NCI-H187 (cell line): ENCODE data around the gene GNG7.
"Not testable (repeated sequence)": the region's sequence is repeated elsewhere in the genome, so short reads cannot be mapped to it uniquely, and the experiment has no call there.

Experiments used
- DNase-seq, 2 experiments: peaks; one replicate each; lab custom pipeline; 2025; lab: John Stamatoyannopoulos, UW

GNG7 gene

DNA sequence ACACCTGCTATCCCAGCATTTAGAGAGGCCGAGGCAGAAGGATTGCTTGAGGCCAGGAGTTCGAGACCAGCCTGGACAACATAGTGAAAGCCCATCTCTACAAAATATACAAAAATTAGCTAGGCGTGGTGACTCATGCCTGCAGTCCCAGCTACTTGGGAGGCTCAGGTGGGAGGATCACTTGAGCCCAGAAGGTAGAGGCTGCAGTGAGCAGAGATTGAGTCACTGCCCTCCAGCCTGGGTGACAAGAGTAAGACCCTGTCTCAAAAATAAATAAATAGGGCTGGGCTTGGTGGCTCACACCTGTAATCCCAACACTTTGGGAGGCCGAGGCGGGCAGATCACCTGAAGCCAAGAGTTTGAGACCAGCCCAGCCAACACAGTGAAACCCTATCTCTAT is 238.8 kb downstream of the GNG7 start:
- not testable (repeated sequence) for DNase-seq

DNA sequence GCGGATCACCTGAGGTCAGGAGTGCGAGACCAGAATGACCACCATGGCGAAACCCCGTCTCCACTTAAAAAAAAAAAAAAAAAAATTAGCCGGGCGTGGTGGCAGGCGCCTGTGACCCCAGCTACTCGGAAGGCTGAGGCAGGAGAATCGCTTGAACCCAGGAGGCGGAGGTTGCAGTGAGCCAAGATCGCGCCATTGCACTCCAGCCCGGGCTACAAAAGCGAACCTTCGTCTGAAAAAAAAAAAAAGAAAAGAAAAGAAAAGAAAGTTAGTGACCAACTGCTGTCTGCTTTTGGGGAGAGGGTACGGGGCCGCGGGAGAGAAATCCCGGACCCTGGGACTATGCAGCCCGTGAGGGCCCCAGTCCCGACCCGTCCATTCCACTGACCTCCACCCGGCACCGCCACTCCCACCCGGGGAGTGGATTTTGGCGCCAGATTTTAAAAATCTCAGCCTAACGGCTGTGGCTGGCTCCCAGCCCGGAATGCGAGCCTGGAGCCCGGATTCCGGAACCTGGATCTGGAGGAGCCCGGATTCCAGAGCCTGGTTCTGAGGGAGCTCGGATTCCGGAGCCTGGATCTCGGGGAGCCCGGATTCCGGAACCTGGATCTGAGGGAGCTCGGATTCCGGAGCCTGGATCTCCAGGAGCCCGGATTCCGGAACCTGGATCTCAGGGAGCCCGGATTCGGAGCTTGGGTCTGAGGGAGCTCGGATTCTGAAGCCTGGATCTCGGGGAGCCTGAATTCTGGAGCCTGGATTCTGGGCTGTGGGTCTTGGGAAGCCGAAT is 239.7 kb downstream of the GNG7 start:
- DNase-seq, result peak; percentile 86 to 88

DNA sequence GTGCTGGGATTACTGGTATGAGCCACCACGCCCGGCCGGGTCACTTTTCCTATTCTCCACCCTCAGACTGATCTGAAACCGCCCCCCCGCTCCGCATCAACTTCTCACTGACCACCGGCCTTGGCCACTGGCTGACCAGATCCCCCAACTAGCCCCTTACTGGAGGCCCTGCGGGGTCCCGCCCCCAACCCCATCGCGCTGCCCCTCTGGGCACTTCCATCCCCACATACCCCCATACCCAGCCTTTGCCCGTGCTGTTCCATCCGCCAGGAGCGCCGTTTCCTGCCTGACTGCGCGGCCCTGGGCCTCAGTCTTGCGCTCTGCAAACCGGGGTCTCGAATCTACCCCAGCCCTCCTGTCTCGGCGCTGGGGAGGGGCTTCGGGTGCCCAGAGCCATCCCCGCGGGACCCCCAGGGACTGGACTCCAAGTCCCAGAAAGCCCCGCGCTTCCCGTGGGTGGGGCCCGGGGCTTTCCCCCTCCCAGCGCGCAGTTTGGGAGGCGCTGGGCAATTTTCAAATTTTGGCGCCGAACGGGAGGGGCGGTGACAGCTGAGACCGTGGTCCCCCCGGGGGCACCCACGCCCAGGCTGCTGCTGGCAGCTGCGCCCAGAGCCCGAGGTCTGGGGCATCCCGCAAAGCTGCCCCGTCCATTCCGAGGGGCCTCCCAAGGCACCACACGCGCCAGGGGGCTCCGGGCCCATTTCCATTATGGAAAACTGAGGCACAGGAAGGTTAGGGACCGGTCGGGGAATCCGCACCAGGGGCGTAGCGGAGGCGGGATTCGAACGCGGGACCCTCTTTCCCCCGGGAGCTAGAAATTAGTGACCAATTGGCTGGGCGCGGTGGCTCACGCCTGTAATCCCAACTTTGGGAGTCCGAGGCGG is 240.5 kb downstream of the GNG7 start:
- peak; percentile 59 to 88 for DNase-seq
